ENCODE measurements around the gene RNU2-63P.
"Not testable (repeated sequence)": the region's sequence is repeated elsewhere in the genome, so short reads cannot be mapped to it uniquely, and the experiment has no call there.

Gene RNU2-63P

DNA sequence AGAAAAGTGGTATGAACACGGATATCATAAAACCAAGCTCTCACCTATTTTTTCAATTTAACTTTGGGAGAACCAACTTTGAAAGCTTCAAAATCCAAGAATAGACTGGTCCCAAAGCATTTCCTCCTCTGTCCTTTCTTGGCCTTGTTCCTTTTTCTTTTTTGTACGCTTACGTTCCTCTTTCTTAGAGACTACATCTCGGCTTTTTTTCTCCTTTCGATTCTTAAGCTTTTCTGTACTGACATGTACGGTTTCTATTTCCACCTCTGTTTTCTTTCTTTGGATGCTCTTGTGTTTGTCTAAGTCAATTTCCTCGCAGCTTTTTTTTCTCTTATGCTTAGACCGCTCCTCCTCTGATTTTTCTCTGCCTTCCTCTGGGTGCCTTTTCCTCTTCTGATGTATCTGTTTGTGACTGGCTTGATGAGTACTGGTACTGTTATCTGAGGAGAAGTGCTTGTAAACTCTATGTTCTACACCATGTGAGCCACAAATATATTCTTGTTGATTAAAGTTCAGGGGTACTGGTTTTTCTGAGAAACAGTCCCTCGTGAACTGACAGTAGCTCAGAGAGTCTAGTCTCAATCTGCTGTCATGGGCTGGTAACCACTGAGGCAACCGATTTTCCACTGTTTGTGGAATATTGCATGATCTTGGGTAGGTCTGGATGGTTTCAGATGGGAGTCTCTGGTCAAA is 11.5 kb upstream of the RNU2-63P start:
- no peak for DNase-seq

DNA sequence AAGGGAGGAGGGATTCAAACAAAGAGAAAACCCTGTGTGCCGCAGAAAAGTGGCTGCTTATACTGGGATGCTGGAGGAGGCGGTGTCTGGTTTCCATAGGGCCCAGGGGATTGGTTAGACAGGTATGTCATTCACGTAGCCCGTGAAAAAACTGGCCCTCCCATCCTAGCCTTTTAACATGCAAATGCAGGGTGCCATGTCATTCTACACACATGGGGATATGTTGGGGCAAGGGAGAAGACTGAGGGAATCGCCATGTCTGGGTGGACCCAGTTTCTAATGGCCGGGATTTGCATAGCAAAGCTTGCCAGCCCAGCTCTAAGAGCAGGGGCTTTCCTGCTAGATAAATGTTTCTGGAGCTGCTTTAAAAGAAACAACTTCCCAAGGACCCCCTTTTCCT is 8.2 kb upstream of the RNU2-63P start:
- DNase-seq: no peak

DNA sequence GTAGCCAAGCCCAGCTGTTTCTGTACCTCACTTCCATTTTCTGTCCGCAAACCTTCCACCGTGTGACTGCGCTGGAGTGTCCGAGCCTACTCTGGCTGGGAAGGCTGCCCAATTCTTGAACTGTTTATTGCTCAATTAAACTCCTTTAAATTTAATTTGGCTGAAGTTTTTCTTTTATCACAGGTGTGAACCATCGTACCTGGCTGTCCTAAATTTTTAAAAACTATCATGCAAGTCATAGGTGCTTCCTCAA is 6.2 kb upstream of the RNU2-63P start:
- DNase-seq: no peak

DNA sequence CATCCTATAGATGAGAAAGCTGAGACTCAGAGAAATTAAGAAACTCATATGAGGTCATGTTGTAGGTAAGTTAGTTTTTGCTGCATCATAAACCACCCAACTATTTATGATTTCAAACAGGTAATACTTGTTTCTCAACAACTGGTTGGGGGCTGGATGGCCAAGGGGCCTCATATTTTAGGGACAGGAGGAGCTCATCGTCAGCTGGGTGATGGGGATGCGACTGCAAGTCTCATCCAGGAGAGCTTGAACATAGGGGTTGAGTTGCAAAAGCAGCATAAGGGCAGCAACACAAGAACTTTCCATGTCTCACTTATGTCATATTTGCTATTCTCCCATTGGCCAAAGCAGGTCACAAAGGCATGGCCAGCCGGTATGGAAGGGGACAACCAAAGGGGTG is 3.6 kb upstream of the RNU2-63P start:
- DNase-seq: no peak

DNA sequence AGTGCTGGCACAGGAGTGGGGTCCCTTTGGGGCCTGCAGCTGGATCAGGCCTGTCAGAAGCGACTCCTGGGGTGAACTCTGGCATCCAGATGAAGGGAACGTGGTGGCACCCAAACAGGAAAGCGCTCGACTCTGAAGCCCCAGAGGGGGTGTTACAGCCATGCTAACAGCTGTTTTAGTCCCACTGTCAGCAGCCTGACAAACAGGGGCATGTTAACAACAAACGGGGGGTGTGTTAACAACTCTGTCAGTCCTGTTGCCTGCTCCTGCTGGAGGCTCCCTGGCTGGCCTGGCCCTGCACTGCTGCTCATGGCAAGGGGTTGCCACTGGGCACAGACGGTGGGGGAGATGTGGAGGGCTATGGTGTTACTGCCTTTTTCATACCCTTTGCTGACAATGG is 2.6 kb upstream of the RNU2-63P start:
- no peak for DNase-seq

DNA sequence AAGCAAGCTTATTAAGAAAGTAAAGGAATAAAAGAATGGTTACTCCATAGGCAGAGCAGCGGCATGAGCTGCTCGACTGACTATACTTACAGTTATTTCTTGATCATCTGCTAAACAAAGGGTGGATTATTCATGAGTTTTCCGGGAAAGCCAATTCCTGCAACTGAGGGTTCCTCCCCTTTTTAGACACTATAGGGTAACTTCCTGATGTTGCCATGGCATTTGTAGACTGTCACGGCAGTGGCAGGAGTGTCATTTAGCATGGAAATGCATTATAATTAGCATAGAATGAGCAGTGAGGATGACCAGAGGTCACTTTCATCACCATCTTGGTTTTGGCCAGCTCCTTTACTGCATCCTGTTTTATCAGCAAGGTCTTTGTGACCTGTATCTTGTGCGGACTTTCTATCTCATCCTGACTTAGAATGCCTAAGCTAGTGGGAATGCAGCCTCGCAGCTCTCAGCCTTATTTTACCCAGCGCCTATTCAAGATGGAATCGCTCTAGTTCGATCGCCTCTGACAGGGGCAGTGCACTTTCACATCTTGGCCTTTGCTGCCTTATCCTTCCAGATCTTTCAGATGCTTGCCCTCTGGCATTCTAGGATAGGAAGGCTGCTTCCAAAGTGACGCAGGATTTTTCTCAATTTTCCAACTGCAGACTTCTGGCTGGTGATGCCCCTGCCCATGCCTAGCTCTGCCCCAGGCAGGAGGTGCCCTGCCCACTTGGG is 1.9 kb upstream of the RNU2-63P start:
- DNase-seq: not testable (repeated sequence)

DNA sequence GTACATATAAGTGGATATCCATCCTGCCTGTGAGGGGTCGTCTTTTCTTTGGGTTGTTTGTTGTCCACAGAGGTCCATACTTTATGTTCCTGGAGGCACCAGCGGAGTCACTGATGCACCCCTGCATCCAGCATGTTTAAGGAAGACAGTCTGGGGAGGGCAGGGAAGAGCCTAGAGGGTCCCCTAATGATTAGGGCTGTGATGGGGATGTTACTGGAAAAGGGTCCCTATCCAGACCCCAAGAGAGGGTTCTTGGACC is 1.4 kb upstream of the RNU2-63P start:
- DNase-seq: not testable (repeated sequence)

DNA sequence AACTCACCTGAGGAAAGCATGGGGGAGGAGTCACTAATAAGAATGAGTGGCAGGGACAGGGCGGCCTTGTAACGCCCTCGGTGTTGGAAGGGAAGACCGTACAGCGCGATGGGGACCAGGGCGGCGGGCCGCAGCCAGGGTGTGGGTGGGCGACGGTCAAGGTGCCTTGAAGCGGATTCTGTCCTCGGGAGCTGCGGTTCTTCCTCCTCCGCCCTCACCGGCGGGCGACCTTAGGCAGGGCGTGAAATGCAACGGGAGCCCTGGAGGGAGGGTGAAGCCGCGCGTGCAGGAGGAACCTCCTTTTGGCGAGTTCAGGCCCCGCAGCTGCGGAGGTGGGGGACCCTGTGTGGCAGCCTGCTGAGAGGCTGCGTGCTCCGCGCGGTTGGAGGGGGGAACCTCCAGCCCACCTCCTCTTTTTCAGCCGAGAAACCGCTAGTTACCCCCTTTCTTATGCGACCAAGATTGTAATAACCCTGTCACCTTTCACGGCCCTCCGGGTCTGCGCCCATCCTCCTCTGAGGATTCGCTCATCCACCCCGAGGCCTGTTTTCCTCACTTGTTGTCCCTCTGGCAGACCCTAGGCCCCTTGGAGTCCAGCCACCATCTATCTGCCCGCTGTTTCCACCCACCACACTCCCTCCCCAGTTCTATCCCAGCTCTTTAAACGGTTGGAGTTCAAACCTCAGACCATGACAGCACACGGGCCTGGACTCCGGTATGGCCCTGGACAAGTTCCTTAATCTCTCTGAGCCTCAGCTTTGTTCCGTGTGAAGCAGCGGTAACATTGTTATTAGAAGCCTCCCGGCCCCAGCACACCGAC is 823 bp upstream of the RNU2-63P start:
- peak; percentile 4 for DNase-seq

DNA sequence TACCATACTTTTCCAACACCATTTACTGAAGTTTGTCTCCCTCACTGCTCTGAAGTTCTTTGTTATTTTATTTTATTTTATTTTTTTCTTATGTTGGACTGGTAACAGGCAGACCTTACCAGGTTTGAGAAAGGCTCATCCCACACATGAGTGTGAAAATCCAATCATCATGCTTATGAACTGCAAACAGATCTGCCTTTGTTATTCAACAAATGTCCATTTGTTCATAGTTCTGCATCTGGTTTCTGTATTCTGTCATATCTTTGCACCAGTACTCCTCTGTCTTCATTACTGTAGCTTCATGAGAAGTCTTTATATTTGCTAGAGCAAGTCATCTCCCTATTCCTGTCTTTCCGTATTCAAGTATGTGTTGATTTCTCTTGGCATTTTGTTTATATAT is 5.3 kb downstream of the RNU2-63P start:
- no peak for DNase-seq

DNA sequence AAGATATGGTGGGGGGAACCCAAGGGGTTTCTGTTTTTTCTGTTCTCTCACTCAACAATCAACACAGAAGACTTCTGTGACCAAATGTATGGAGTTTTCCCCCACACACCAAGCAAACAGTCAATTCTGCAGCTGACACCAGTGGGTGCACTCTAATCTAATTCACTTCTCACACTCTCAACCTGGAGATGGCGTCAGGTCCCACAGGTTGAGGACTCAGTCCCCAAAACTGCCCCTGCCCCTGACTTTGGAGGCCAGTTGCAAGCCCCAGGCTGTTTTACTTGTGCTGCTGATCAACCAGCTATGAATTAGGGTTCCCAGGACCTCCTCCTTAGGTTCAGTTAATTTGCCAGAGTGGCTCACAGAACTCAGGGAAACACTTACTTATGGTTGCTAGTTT is 6.2 kb downstream of the RNU2-63P start:
- DNase-seq: no peak

DNA sequence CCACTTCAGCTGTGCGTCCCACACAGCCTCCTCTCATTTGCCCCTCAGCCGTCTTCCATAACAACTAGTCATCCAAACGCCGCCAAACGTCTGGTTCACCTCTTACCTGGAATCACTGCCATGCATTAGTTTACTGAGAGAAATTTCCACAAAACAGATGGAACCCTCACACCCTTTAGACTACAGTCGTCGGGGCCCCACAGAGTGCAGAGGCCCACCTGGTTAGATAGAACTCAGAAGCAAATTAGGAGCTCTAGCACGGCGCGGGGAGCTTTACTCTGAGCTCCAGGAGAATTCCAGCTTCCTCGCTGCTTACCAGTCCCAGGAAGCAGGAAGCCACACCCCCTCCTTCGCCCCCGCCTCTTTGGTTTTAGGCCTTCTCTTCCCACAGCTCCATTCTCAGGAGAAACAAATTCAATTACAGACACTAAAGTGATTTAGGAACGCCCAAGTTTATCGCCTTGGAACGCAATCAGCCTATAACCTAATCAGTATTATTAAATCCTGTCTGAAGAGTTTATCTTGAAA is 9.4 kb downstream of the RNU2-63P start:
- DNase-seq: no peak

DNA sequence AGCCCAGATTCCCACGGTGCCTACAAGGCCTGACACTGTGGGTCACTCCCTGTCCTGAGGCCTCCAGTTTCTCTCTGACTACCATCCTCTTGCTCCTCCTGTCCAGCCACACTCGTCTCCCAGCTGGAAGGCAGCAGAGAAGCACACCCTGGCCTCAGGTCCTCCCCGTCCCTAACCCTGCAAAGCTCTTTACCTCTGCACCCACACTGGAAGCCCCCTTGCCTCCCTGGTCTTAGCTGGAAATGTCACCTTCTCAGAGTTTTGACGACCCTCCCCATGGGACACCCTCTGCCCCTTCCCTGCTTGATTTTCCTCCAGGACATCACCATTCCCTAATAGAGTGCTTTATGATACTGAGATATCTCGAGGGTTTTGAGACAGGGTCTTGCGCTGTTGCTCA is 10.6 kb downstream of the RNU2-63P start:
- no peak for DNase-seq

DNA sequence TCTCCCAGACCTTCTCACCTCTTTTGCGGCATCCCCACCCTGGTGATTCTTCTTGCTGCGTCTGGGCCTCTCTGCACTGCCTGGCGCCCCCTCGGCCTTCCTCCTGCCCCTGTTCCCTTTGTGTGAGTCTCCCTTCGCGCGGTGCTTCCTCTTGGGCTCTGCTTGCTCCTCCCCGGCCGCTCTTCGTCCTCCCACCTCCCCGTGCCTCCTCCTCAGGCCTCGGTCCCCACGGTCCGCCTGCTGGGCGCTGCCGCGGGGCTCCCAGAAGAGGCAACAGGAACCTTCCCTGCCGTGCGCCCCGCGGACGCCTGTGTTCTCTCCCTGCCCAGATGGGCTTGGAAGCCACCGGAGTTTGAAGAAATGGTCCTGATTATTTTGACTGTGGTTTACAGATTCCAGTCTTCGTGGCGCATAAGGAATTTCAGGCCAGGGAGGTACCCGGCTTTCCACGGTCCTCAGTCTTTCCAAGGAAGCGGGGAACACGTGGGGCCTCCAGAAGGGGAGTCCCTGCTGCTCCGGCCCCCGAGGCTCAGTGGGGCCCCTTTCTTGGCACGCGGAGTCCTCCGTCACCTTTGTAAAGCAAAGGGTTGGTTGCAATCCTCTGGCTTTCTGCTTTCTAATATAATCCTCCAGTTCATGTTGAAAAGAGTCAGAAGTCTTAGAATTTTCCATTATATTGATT is 13.1 kb downstream of the RNU2-63P start:
- peak; percentile 16 for DNase-seq

DNA sequence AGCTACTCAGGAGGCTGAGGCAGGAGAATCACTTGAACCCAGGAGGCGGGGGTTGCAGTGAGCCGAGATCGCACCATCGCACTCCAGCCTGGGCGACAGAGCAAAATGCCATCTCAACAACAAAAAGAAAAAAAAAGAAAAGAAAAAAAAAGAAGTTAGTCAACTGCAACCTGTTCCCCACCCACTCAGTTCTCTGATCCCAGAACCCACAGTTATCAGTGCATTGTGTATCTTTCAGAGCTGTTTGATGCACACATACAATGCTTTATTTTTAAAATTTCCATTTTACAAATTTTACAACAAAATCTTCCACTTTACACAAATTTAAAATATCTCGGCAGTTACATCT is 14.0 kb downstream of the RNU2-63P start:
- no peak for DNase-seq

DNA sequence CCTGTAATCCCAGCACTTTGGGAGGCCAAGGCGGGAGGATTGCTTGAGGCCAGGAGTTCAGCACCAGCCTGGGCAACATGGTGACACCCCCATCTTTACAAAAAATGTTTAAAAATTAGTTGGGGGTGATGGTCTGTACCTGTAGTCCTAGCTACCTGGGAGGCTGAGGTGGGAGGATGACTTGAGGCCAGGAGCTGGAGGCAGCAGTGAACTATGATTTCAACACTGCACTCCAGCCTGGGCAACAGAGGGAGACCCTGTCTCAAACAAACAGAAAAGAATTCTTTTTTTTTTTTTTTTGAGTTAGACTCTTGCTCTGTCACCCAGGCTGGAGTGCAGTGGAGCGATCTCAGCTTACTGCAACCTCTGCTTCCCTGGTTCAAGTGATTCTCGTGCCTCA is 15.9 kb downstream of the RNU2-63P start:
- DNase-seq: not testable (repeated sequence)

DNA sequence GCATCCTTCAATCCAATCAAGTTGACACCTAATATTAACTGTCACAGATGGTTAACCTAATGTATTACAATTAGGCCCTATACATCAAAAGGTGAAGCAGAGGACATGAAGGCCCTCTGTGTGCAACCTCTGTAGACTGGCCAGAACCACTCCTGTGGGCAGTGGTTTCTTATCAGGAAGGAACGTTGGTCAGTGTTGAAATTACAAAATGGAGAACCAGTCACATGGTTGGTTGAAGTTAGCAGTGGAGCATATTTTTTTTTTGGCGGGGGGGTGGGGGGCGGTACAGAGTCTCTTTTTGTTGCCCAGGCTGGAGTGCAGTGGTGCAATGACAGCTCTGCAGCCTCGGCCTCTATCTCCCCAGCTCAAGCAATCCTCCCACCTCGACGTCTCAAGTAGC is 19.8 kb downstream of the RNU2-63P start:
- DNase-seq: no peak

DNA sequence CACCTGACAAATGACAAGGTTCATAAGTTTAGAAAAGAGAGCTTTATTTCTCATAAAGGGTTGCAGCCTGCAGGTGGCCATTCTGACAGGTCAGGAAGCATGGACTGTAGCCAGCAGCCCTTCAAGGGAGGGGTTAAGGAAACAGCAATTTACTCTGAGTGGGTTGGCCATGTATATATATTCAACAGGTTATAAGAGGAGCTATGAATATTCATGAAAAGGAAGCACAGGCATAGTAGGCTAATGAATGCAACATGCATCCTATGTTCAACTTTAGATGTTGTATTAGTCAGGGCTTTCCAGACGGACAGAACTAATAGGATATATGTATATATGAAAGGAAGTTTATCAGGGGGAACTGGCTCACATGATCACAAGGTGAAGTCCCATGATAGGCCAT is 20.6 kb downstream of the RNU2-63P start:
- no peak for DNase-seq

DNA sequence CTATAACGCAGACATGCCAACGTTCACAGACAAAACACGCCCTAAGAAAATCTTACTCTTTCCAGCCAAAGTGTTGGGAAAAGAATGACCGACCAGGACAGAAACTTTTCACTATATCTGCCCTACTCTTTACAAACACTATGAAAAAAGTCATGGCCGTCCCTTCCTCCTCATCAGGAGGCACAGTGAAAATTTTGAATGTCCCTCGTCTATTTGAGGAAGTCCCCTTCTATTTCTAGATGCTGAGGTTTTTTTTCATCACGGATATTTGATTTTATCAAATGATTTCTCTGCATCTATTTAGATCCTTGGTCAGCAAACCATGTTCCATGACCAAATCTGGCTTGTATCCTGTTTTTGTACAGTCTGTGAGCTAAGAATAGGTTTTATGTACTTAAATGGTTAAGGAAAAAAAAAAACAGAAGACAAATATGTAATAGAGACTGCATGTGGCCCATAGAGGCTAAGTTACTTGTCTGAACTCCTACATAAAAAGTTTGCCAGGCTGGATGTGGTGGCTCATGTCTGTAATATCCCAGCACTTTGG is 22.0 kb downstream of the RNU2-63P start:
- not testable (repeated sequence) for DNase-seq

DNA sequence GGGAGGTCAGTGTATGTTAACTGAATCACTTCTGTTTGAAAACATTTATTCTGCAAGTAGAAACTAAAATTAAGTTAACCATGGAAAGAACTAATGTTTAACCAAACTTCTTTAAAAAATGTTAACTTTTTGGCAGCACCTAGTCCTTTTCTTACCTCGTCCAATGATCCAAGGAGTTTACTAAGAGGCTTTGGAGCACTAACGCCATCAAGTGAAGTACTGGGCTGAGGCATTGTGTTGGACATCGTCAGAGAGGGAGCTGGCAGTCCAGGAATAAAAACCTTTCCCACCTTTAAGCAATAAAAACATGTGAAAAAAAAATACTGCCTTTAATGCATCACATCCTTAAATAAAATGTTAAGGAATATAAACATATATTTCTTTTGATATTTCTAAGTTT is 23.8 kb downstream of the RNU2-63P start:
- not testable (repeated sequence) for DNase-seq

DNA sequence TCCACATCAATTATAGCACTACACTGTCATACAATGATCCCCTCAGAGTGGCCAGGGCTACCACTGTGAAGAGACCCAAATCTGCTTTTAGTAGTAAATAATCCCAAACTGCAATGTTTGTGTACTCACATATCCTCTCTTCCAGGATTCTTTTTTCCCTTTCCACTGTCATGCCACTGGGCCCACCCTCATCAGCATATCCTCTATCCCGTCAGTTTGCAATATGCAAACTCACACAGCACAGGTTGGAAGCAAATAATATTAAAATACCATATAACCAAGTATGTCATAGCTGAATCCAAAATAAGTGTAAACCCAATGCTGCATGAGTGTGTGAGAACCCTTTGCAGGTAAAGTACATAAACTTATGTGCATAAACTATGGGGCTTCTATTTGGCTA is 28.9 kb downstream of the RNU2-63P start:
- DNase-seq: not testable (repeated sequence)

DNA sequence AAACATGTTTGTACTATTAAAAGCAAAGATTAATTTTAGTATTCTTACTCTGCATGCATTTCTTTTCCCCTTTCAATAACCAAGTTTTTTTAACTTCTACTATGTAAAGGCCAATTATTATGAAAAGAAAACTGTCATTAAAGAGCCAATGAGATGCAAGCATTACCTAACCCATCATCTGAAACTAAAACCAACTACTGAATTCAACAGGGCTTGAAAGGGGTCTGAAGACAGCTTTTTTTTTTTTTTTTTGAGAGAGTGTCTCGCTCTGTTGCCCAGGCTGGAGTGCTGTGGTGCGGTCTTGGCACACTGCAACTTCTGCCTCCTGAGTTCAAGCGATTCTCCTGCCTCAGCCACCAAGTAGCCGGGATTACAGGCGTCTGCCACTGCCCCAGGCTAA is 30.4 kb downstream of the RNU2-63P start:
- not testable (repeated sequence) for DNase-seq

DNA sequence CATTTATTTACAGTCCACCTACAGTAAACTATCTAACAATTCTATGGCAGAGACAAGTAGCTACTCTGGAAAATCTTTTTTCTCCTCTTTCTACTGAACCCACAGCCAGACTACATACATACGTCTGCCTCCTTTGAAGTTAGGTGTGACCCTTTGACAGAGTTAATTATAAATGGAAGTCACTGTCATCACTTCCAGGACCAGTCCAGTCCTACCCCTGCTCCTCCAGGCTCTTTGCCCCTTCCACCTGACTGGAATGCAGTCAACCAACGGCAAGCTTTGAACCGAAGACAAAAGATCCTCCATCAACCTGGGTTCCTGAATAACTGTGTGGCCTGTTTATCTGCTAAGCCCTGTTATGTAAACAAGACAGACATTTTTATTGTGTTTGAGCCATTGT is 35.2 kb downstream of the RNU2-63P start:
- DNase-seq: not testable (repeated sequence)

DNA sequence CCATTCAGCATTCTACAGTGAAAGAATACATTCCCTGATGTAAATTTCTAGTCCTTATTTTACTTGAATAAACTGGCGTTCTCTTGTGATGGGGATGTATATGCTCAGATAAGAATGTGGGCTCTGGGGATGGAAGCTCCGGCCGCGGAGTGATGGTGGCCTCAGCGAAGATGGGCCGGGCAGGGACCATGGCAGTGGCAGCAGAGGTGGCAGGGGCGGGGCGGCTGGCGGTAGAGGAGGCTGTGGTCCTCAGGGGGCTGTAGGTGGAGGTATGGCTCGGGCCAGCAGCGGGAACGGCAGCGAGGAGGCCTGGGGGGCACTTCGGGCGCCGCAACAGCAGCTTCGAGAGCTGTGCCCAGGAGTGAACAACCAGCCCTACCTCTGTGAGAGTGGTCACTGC is 44.0 kb downstream of the RNU2-63P start:
- DNase-seq: not testable (repeated sequence)

Data from fibroblast of upper back skin (primary cell).